ENCODE data around the gene PHYH.

Gene PHYH

GRCh38 chr10:13328126-13328525 is 28.3 kb upstream of the PHYH start:
- H3K4me2 ChIP-seq (ENCODE audit: low read depth, low read length, poor library complexity, severe bottlenecking): no peak overlapping the region
- H3K9ac ChIP-seq (ENCODE audit: low read depth, low read length, poor library complexity, severe bottlenecking): no peak overlapping the region
- peaks cover 7% of the 10 kb centered on the region for H3K4me1 ChIP-seq (ENCODE audit: insufficient read depth, low read length, poor library complexity, severe bottlenecking)
- no peaks in the 10 kb centered on the region for H3K9me2 ChIP-seq (replicated peaks; ENCODE audit: low read depth, low read length)
- peaks cover 76% of the 10 kb centered on the region; the same call in 1 of the 2 replicates for H3K36me3 ChIP-seq (ENCODE audit: insufficient read depth, low read length)
- H3K4me3 ChIP-seq (ENCODE audit: low read length, poor library complexity, severe bottlenecking): no peak overlapping the region
- H3K9me3 ChIP-seq (ENCODE audit: insufficient read depth, low read depth, low read length): no peaks in the 10 kb centered on the region
- H3K27me3 ChIP-seq (ENCODE audit: insufficient read depth, low read length, poor library complexity, severe bottlenecking): no peaks in the 10 kb centered on the region
- no peaks in the 10 kb centered on the region for H3F3A ChIP-seq (ENCODE audit: low read depth)
- no peak for TF ChIP-seq EZH2phosphoT487 (IDR thresholded peaks at IDR 0.05; ENCODE audit: borderline replicate concordance)
- TF ChIP-seq, protein P1, sequence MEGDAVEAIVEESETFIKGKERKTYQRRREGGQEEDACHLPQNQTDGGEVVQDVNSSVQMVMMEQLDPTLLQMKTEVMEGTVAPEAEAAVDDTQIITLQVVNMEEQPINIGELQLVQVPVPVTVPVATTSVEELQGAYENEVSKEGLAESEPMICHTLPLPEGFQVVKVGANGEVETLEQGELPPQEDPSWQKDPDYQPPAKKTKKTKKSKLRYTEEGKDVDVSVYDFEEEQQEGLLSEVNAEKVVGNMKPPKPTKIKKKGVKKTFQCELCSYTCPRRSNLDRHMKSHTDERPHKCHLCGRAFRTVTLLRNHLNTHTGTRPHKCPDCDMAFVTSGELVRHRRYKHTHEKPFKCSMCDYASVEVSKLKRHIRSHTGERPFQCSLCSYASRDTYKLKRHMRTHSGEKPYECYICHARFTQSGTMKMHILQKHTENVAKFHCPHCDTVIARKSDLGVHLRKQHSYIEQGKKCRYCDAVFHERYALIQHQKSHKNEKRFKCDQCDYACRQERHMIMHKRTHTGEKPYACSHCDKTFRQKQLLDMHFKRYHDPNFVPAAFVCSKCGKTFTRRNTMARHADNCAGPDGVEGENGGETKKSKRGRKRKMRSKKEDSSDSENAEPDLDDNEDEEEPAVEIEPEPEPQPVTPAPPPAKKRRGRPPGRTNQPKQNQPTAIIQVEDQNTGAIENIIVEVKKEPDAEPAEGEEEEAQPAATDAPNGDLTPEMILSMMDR (conservative IDR thresholded peaks at IDR 0.05; ENCODE audit: low read length): no peak
- no peak overlapping the region for H2AFZ ChIP-seq (ENCODE audit: low read length)
- H3K79me2 ChIP-seq (ENCODE audit: insufficient read depth, low read length): no peaks in the 10 kb centered on the region
- no peaks in the 10 kb centered on the region for H4K20me1 ChIP-seq (ENCODE audit: insufficient read depth, low read length, poor library complexity, severe bottlenecking)

DNA sequence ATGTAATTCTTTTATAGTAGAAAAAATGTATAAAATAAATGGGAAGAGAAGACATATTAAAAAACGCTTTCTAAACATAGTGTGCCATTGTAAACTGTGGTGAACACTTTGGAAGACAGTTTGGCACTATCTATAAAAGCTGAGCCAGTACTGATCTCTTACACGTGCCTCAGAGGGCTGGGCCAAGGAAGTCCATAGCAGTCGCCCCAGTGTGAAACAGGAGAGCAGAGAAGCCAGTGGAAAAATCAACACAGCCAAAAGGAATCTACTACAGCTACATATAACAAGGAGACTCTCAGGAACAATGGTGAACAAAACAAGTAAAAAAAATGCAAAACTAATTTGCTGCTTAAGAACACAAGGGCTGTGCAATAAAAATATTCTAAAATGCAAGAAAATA is 27.7 kb upstream of the PHYH start:
- Histone ChIP-seq H3K4me1 (ENCODE audit: insufficient read depth, low read length, poor library complexity, severe bottlenecking) (peaks cover 7% of the 10 kb centered on the region), H3K4me2 (ENCODE audit: low read depth, low read length, poor library complexity, severe bottlenecking) (no peak overlapping the region), H2AFZ (ENCODE audit: low read length) (no peak overlapping the region), H3K4me3 (ENCODE audit: low read length, poor library complexity, severe bottlenecking) (no peak overlapping the region), H3K27me3 (ENCODE audit: insufficient read depth, low read length, poor library complexity, severe bottlenecking) (no peaks in the 10 kb centered on the region), H3K9me2 (replicated peaks; ENCODE audit: low read depth, low read length) (no peaks in the 10 kb centered on the region), H3K36me3 (ENCODE audit: insufficient read depth, low read length) (peaks cover 78% of the 10 kb centered on the region; the same call in 1 of the 2 replicates), H4K20me1 (ENCODE audit: insufficient read depth, low read length, poor library complexity, severe bottlenecking) (no peaks in the 10 kb centered on the region), H3F3A (ENCODE audit: low read depth) (no peaks in the 10 kb centered on the region), H3K79me2 (ENCODE audit: insufficient read depth, low read length) (no peaks in the 10 kb centered on the region), H3K9ac (ENCODE audit: low read depth, low read length, poor library complexity, severe bottlenecking) (no peak overlapping the region), H3K9me3 (ENCODE audit: insufficient read depth, low read depth, low read length) (no peaks in the 10 kb centered on the region)
- no peak for TF ChIP-seq EZH2phosphoT487 (IDR thresholded peaks at IDR 0.05; ENCODE audit: borderline replicate concordance)
- TF ChIP-seq, protein P1 (conservative IDR thresholded peaks at IDR 0.05; ENCODE audit: low read length): no peak

DNA sequence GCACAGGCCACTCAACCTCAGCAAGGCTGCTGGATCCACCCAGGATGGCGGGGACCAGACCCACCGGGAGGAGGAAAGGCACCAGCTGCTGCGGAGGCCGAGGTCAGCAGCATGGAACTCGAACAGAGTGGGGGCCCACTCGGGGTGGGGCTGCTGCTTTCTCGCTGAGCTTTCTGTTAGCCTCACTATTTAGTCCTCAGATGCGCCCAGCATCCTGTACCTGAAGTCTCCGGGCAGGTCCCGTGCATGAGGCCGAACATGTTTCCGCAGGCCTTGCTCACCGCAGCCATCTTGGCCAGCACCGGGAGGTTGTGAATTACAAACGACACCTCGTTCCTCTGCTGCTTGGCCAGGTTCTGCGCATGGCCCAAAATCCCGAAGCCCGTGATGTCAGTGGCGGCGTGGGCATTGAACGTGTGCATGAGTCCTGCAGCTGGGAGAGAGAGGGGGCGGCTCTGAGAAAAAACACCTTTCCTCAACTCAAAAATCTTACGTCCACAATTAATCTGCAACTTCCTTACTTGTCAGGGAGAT is 22.8 kb upstream of the PHYH start:
- Histone ChIP-seq H3K9me3 (ENCODE audit: insufficient read depth, low read depth, low read length) (no peaks in the 10 kb centered on the region), H2AFZ (ENCODE audit: low read length) (no peak overlapping the region), H3K9me2 (replicated peaks; ENCODE audit: low read depth, low read length) (no peaks in the 10 kb centered on the region), H4K20me1 (ENCODE audit: insufficient read depth, low read length, poor library complexity, severe bottlenecking) (no peaks in the 10 kb centered on the region), H3K9ac (ENCODE audit: low read depth, low read length, poor library complexity, severe bottlenecking) (no peak overlapping the region), H3K27me3 (ENCODE audit: insufficient read depth, low read length, poor library complexity, severe bottlenecking) (no peaks in the 10 kb centered on the region), H3K4me1 (ENCODE audit: insufficient read depth, low read length, poor library complexity, severe bottlenecking) (peaks cover 7% of the 10 kb centered on the region), H3K36me3 (ENCODE audit: insufficient read depth, low read length) (peaks cover 62% of the 10 kb centered on the region; the same call in 1 of the 2 replicates), H3K79me2 (ENCODE audit: insufficient read depth, low read length) (no peaks in the 10 kb centered on the region), H3K4me2 (ENCODE audit: low read depth, low read length, poor library complexity, severe bottlenecking) (no peak overlapping the region), H3F3A (ENCODE audit: low read depth) (no peaks in the 10 kb centered on the region), H3K4me3 (ENCODE audit: low read length, poor library complexity, severe bottlenecking) (no peak overlapping the region)
- TF ChIP-seq EZH2phosphoT487 (IDR thresholded peaks at IDR 0.05; ENCODE audit: borderline replicate concordance): no peak
- TF ChIP-seq, protein P1 (conservative IDR thresholded peaks at IDR 0.05; ENCODE audit: low read length): no peak
